IPS-11a (cell line): ENCODE results near the gene CNTNAP2.

Experiments used
- H3K4me3 ChIP-seq: one replicate; pipeline ENCODE4 v1.5.1; 2013; ENCODE audit warnings: low read depth, low read length, control low read depth

The CNTNAP2 gene

GRCh38 chr7:148211740-148212151, 2095.1 kb downstream of the CNTNAP2 start:
- no peak overlapping the region for H3K4me3 ChIP-seq

DNA sequence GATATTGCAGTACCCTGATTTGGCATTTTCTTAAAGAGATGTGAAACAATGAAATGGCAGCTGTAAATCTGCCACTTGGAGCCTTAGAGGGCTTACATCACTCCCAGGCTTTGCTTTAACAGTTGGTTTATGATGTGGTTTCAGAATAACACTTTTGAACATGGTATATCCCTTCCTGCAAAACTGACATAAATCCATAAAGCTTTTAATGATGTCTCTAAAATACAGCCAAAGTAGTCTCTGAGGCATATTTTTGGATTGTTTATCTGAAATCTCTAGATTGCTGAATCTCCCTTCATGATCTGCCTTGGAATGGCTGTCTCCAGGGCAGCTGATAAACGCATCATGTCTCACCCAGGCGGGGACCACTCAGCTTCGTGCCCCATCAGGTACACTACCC, 2096.1 kb downstream of the CNTNAP2 start:
- no peak overlapping the region for H3K4me3 ChIP-seq

DNA sequence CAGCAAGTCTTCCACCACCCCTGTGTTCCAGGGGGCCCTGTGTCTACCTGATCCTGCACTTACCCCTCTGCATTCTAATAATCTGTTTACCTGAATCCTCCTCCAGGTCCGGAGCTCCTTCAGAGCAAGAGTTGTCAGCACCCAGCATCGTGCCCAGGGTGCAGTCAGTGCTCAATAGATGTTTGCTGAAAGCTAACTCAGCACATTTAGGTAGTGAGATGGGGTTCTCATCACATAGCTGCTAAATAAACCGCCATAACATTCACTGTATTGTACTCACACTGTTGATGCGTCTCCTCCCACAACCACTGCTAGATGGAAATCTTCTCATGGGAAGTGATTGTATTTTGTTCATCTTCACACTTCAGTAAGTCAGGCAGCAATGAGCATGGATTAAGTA, 2097.5 kb downstream of the CNTNAP2 start:
- no peak overlapping the region for H3K4me3 ChIP-seq

- H3K4me3 ChIP-seq = no peak overlapping the region
Measured at GRCh38 chr7:148218603-148219002, 2102.0 kb downstream of the CNTNAP2 start.

- no peak overlapping the region for H3K4me3 ChIP-seq
Measured at GRCh38 chr7:148222721-148223120, 2106.1 kb downstream of the CNTNAP2 start.

- H3K4me3 ChIP-seq = no peak overlapping the region
Measured at GRCh38 chr7:148223160-148223559, 2106.6 kb downstream of the CNTNAP2 start.

- no peak overlapping the region for H3K4me3 ChIP-seq
Measured at GRCh38 chr7:148223738-148224137, 2107.1 kb downstream of the CNTNAP2 start.

GRCh38 chr7:148230296-148230695, 2113.7 kb downstream of the CNTNAP2 start:
- H3K4me3 ChIP-seq = no peak overlapping the region

- H3K4me3 ChIP-seq = no peak overlapping the region
Measured at GRCh38 chr7:148230883-148231282, 2114.3 kb downstream of the CNTNAP2 start.

DNA sequence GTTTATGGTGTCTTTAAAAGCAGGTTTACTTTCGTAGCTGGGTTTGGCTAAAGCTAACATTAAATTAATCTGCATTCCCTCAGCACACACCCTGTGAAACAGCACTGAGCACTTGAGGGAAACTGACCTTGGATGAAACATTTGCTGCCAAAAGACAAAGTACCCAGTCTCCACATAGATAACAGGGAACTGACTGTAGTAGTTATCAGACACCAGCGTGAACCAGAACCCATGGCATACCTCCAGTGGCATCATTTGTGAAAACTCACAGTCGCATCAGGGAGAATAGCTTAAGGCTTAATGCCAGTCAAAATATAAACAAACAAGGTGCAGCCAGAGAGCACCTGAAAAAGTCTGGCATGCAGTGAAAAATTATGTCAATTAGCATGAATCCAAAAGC, 2116.2 kb downstream of the CNTNAP2 start:
- H3K4me3 ChIP-seq = no peak overlapping the region

GRCh38 chr7:148234715-148235114, 2118.1 kb downstream of the CNTNAP2 start:
- H3K4me3 ChIP-seq = no peak overlapping the region

DNA sequence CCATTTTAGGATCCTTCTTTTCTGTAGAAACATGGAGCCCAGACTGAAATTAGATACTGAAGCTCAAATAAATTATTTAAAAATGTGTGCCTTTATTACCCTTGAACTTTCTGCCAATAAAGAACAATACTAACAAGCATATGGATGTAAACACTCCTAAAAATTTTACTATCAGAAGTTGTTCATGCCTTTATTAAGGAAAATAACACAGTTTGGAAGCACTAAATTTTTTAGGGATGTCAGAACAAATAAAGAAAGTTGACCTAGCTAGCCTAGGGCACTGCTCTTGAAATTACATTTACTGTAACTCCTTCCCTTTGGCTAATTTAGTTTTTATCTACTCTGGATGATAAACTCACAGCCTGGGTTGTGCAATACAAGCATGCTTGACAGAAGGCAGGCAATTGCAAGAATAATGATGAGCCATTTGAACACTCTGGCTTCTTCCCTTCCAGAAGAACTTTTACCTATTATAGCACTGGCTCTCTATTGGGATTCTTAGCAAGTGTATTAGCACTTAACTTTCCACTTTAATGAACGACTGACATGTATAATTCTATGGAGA, 2122.2 kb downstream of the CNTNAP2 start:
- H3K4me3 ChIP-seq = no peak overlapping the region

- no peak overlapping the region for H3K4me3 ChIP-seq
Measured at GRCh38 chr7:148241700-148242293, 2125.2 kb downstream of the CNTNAP2 start.

DNA sequence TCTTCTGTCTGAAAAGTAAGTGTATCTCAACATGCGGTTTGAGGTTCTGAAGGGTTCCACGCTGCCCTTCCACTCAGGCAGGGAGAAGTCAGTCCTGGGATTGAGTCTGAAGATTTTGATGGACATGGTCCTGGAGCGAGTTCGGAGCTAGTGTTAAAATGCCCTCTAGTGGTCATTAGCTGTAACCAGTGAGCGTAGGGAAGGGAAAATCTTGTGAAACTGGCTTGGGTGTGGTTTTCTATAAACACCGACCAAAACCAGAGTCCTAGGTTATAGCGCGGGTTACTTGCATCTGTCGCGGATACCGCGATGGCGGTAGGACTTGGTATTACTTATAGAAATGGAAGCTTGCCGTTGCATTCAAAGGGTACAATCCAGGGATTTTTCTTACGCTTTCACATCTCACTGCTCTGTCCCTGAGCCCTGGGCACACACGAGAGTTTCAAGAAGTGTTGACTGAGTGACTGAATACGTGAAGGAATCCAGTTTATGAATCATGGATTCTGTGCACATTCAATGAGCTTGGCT, 2125.8 kb downstream of the CNTNAP2 start:
- H3K4me3 ChIP-seq = no peak overlapping the region

DNA sequence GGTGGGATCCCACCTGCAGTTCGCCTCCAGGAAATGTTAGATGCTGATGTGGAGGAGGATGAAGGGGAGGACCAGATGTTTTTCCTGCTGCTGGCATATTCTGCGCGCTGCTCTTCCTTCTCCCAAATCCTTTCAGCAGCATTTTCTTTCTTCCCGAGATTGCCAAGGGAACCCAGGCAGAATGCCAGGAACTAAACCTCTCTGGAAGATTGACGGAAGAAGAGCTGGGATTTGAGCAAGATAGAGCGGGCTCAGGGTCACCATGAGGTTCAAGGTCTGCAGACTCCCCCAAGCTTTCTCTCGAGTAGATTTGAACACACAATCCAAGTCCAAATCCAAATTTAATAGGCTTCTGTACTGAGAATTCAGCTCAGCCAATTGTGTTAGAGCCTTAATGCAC, 2128.8 kb downstream of the CNTNAP2 start:
- H3K4me3 ChIP-seq = no peak overlapping the region

GRCh38 chr7:148253629-148254028, 2137.0 kb downstream of the CNTNAP2 start:
- H3K4me3 ChIP-seq = no peak overlapping the region

DNA sequence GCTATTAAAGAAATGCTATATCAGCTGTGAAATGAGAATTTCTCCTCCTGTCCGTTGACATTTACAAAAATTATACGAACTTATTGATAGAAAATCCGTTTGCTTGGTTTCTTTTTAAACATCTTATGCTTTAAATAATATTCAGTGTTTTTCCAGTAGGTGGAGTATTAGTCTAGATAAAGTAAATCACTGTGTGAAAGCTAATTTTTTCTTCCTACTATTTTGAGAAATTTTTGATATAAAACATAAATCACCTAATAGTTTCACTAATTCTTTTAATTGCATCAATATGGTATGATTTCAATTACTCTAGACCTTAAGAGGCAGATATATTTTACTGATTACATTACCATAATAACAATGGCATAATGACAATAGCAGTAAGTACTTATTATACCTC, 2138.7 kb downstream of the CNTNAP2 start:
- no peak overlapping the region for H3K4me3 ChIP-seq

GRCh38 chr7:148256433-148256832, 2139.8 kb downstream of the CNTNAP2 start:
- H3K4me3 ChIP-seq = no peak overlapping the region

DNA sequence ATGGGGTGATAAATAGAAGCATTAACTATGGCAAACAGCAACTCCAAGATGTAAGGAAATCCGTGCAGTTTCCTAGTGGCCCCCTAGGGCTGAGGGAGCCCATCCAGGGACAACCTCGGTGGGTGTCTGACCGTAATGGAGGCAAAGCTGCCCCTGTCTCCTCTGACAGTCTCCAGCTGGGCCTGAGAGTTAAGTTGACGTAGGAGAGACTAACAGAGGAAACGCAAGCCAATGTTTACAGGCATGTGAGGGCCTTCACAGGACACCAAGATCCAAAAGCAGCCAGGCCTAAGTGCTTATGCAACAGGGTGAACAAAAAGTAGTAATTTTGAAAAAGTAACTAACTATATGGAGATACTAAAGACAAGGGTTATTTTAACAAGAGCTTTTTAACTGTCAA, 2144.0 kb downstream of the CNTNAP2 start:
- H3K4me3 ChIP-seq = no peak overlapping the region

DNA sequence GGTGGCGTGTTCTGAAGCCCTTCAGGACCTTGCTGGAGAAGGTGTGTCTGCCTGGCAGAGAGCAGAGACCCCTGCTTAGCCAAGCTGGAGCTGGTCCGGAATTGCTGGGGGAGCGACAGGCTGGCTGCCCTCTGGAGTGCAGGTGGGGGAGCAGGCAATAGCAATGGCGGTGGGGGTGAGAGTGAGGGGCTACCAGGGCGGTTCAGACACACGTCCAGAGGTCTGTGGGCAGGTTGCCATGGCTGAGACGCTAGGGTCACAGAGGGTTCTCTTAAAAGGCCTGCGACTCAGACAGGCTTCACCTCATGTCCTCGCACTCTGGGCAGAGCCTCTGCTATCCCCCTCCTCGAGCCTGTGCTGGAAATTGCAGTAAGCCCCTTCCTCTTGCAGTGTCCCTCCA, 2144.9 kb downstream of the CNTNAP2 start:
- H3K4me3 ChIP-seq = no peak overlapping the region

DNA sequence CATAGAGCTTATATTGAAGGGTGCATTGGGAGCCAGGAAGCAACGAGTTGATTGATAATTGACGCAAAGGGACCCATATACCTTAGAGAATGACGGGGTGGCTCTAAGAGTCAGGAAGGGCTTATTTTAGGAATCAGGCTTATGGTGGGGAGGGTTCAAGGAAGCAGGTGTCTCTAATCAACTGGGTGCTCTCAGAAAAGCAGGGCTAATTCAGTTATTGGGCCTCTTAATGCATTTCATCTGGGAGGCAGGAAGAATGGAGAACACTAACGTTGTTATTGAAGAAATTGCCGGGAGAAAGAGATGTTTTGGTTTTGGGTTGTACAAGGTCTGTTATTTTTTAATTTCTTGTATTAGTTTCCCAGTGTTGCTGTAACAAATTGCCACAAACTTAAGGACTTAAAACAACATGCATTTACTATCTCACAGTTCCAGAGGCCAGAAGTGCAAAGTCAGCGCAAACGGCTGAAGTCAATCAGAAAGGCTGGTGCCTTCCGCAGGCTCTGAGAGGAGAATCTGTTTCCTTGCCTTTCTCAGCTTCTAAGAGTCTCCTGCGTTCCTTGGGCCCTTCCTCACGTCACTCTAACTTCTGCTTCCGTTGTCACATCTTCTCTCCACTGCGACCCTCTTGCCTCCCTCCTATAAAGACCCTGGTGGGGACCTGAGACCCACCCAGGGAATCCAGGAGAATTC, 2145.5 kb downstream of the CNTNAP2 start:
- no peak overlapping the region for H3K4me3 ChIP-seq

GRCh38 chr7:148262721-148263229, 2146.2 kb downstream of the CNTNAP2 start:
- no peak overlapping the region for H3K4me3 ChIP-seq
